Measurements from ENCODE around the gene LSM10. TPM values are rescaled to one million over a fixed set of nuclear protein-coding genes. Genes with fewer than 3 reads are reported as not detected.

LSM10 gene
- 10 to 100 TPM; 37.5 to 45.6 TPM for total RNA-seq
- polyA plus RNA-seq (2013, experiment 1 of 2) = 31.2 TPM
- polyA plus RNA-seq (2013, experiment 2 of 2) = 32.0 TPM
- long read RNA-seq, experiment 1, transcript LSM10-201 (2 exons, 850 nt) = major isoform, 20 of 25 reads
- long read RNA-seq, experiment 1, partial matches to known transcripts = 0 of 25 reads
- long read RNA-seq, experiment 1, other reads (novel, unspliced or antisense) = 5 of 25 reads
- long read RNA-seq, experiment 2, transcript LSM10-201 (2 exons, 850 nt) = major isoform, 24 of 27 reads
- long read RNA-seq, experiment 2, partial matches to known transcripts = 0 of 27 reads
- long read RNA-seq, experiment 2, other reads (novel, unspliced or antisense) = 3 of 27 reads
- long read RNA-seq, experiment 3, transcript LSM10-201 (2 exons, 850 nt) = major isoform, 19 of 26 reads
- long read RNA-seq, experiment 3, partial matches to known transcripts = 0 of 26 reads
- long read RNA-seq, experiment 3, other reads (novel, unspliced or antisense) = 4 of 26 reads
- long read RNA-seq, experiment 4, transcript LSM10-201 (2 exons, 850 nt) = major isoform, 57 of 58 reads
- long read RNA-seq, experiment 4, partial matches to known transcripts = 0 of 58 reads
- long read RNA-seq, experiment 4, other reads (novel, unspliced or antisense) = 1 of 58 reads

DNA sequence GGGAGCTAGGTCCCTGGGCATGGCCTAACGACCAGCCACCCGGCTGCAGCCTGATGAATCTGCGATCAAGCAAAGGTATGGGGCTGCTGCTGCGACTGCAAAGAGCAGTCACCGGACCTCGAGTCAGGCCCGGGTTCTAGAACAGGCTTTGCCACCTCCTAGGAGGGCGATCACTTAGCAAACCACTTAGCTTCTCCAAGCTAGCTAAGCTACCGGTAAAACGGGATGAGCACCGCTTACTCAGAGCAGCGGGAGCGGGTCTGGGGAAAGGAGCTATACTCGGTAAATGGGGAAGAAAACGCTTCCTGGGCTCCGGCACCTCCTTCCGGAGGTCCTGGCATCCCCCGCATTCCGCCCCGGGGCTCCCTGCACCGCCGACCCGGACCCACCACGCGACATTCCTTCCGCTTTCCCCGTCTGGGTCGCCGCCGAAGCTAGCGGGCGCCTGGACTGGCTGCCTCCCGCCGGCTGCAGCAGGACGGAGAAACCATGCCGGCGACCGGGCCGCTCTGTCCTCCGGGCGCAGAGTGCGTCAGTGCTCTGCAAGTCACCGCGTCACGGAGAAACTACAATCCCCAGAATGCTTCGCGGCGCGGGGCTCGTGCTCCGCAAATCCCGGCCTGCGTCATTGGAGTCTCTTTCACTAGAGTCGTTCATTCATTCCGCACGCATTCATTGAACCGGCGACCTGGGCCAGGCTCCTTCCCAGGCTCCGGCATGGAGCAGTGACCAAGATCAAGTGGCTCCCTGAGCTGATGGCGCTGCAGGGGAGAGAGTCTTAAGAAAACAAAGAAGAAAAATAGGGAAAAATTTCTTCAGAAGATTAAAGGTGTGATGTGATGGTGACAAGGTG lies at the start of gene LSM10:
Gene LSM10 (minus strand): TSS at position 531 of the 853 bp plus-strand sequence. CDS start 3,779 bp downstream, outside the sequence.
- no peaks in the 10 kb centered on the region for H3K9me3 Mint-ChIP-seq
- TF ChIP-seq, protein P1, sequence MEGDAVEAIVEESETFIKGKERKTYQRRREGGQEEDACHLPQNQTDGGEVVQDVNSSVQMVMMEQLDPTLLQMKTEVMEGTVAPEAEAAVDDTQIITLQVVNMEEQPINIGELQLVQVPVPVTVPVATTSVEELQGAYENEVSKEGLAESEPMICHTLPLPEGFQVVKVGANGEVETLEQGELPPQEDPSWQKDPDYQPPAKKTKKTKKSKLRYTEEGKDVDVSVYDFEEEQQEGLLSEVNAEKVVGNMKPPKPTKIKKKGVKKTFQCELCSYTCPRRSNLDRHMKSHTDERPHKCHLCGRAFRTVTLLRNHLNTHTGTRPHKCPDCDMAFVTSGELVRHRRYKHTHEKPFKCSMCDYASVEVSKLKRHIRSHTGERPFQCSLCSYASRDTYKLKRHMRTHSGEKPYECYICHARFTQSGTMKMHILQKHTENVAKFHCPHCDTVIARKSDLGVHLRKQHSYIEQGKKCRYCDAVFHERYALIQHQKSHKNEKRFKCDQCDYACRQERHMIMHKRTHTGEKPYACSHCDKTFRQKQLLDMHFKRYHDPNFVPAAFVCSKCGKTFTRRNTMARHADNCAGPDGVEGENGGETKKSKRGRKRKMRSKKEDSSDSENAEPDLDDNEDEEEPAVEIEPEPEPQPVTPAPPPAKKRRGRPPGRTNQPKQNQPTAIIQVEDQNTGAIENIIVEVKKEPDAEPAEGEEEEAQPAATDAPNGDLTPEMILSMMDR (conservative IDR thresholded peaks at IDR 0.05) = no peak
- no peaks in the 10 kb centered on the region for H3K9me3 ChIP-seq (ENCODE audit: control insufficient read depth, low read length)
- H3K27ac ChIP-seq (ENCODE audit: low read depth, low read length) = peak within 1 kb of the TSS; percentile 50
- H3K9ac ChIP-seq (ENCODE audit: extremely low read depth, low read length, poor library complexity, severe bottlenecking) = peak within 1 kb of the TSS; percentile 94
- H3K27ac Mint-ChIP-seq = peak within 1 kb of the TSS; percentile 94
- H3K4me1 Mint-ChIP-seq = peaks cover 12% of the 10 kb centered on the region
- H3K4me3 ChIP-seq (ENCODE audit: low read length) = peak within 1 kb of the TSS; percentile 100
- DNase-seq = peak; percentile 97
- peaks cover 14% of the 10 kb centered on the region for H3K36me3 Mint-ChIP-seq (ENCODE audit: low read depth)
- 1% methylated on average over 31 to 60 of the region's 60 CpGs for WGBS, 2 experiments (ENCODE audit: insufficient coverage in 1 of 2, insufficient read length in 1 of 2)
- H3K27me3 ChIP-seq (ENCODE audit: control insufficient read depth, insufficient read depth, low read length, poor library complexity, severe bottlenecking) = no peaks in the 10 kb centered on the region
- H3K4me1 ChIP-seq (ENCODE audit: control insufficient read depth, insufficient read depth, low read length) = no peaks in the 10 kb centered on the region
- peaks cover 16% of the 10 kb centered on the region for H3K36me3 ChIP-seq (ENCODE audit: control insufficient read depth, insufficient read depth, low read length)
- H3K4me3 Mint-ChIP-seq = peak within 1 kb of the TSS; percentile 83
- H3K27me3 Mint-ChIP-seq (ENCODE audit: insufficient read depth) = no peaks in the 10 kb centered on the region

DNA sequence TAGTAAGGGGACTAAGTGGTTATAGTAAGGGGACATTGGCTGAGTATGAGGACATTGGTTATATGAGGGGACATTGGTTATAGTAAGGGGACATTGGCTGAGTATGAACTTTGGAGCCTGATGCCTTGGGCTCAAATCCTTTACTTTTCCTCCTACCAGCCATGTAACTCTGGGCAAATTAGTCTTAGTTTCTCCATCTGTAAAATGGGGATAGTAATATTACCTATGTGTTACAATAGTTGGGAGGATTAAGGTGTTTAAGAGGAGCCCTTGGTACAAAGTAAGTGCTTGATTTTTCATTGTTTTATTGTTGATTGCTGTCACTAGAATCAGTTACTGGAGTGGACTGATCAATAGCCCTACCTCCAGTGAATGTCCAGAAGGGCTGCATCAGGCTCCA lies 49.7 kb upstream of the LSM10 start:
- TF ChIP-seq, protein P1 (conservative IDR thresholded peaks at IDR 0.05) = no peak
- Histone ChIP-seq H3K4me1 (ENCODE audit: control insufficient read depth, insufficient read depth, low read length) (no peaks in the 10 kb centered on the region), H3K9me3 (ENCODE audit: control insufficient read depth, low read length) (no peaks in the 10 kb centered on the region), H3K27me3 (ENCODE audit: control insufficient read depth, insufficient read depth, low read length, poor library complexity, severe bottlenecking) (no peaks in the 10 kb centered on the region), H3K27ac (ENCODE audit: low read depth, low read length) (no peak overlapping the region), H3K9ac (ENCODE audit: extremely low read depth, low read length, poor library complexity, severe bottlenecking) (no peak overlapping the region), H3K36me3 (ENCODE audit: control insufficient read depth, insufficient read depth, low read length) (no peaks in the 10 kb centered on the region), H3K4me3 (ENCODE audit: low read length) (no peak overlapping the region)
- H3K36me3 Mint-ChIP-seq (ENCODE audit: low read depth) = no peaks in the 10 kb centered on the region
- H3K27ac Mint-ChIP-seq = no peak overlapping the region
- DNase-seq = no peak
- H3K4me3 Mint-ChIP-seq = no peak overlapping the region
- no peaks in the 10 kb centered on the region for H3K9me3 Mint-ChIP-seq
- H3K4me1 Mint-ChIP-seq = peaks cover 7% of the 10 kb centered on the region
- H3K27me3 Mint-ChIP-seq (ENCODE audit: insufficient read depth) = no peaks in the 10 kb centered on the region

DNA sequence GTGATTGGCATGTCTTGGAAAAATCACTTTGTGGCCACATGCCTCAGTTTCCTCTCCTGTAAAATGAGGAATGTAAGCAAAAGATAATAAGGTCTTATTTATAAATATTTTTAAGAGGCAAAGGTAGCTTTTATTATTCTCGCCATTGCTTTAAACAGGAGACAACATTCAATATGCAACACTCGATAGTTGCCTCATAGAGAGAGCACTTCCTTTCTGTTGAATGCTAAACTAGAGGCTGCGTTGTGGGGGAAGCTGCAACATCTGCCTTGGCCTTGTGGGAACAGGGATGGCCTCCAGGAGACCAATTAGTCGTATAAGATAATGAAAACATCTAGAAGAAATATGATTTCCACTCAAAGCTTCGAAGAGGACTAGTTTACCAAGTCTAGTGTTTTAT lies 49.0 kb upstream of the LSM10 start:
- Histone ChIP-seq H3K9ac (ENCODE audit: extremely low read depth, low read length, poor library complexity, severe bottlenecking) (no peak overlapping the region), H3K4me3 (ENCODE audit: low read length) (no peak overlapping the region), H3K4me1 (ENCODE audit: control insufficient read depth, insufficient read depth, low read length) (no peaks in the 10 kb centered on the region), H3K36me3 (ENCODE audit: control insufficient read depth, insufficient read depth, low read length) (no peaks in the 10 kb centered on the region), H3K27ac (ENCODE audit: low read depth, low read length) (no peak overlapping the region), H3K27me3 (ENCODE audit: control insufficient read depth, insufficient read depth, low read length, poor library complexity, severe bottlenecking) (no peaks in the 10 kb centered on the region), H3K9me3 (ENCODE audit: control insufficient read depth, low read length) (no peaks in the 10 kb centered on the region)
- H3K4me3 Mint-ChIP-seq = no peak overlapping the region
- 77 to 82% methylated on average over 4 to 5 of the region's 5 CpGs for WGBS, 2 experiments (ENCODE audit: insufficient coverage in 1 of 2, insufficient read length in 1 of 2)
- TF ChIP-seq, protein P1 (conservative IDR thresholded peaks at IDR 0.05) = no peak
- no peaks in the 10 kb centered on the region for H3K27me3 Mint-ChIP-seq (ENCODE audit: insufficient read depth)
- DNase-seq = no peak
- peaks cover 7% of the 10 kb centered on the region for H3K4me1 Mint-ChIP-seq
- peak overlapping the region; percentile 55 for H3K27ac Mint-ChIP-seq
- H3K9me3 Mint-ChIP-seq = no peaks in the 10 kb centered on the region
- no peaks in the 10 kb centered on the region for H3K36me3 Mint-ChIP-seq (ENCODE audit: low read depth)

Measured in endodermal cell (in vitro differentiated cells).